ENCODE results near the gene FAM163A.
"Not testable (repeated sequence)": the region's sequence is repeated elsewhere in the genome, so short reads cannot be mapped to it uniquely, and the experiment has no call there.

The FAM163A gene

DNA sequence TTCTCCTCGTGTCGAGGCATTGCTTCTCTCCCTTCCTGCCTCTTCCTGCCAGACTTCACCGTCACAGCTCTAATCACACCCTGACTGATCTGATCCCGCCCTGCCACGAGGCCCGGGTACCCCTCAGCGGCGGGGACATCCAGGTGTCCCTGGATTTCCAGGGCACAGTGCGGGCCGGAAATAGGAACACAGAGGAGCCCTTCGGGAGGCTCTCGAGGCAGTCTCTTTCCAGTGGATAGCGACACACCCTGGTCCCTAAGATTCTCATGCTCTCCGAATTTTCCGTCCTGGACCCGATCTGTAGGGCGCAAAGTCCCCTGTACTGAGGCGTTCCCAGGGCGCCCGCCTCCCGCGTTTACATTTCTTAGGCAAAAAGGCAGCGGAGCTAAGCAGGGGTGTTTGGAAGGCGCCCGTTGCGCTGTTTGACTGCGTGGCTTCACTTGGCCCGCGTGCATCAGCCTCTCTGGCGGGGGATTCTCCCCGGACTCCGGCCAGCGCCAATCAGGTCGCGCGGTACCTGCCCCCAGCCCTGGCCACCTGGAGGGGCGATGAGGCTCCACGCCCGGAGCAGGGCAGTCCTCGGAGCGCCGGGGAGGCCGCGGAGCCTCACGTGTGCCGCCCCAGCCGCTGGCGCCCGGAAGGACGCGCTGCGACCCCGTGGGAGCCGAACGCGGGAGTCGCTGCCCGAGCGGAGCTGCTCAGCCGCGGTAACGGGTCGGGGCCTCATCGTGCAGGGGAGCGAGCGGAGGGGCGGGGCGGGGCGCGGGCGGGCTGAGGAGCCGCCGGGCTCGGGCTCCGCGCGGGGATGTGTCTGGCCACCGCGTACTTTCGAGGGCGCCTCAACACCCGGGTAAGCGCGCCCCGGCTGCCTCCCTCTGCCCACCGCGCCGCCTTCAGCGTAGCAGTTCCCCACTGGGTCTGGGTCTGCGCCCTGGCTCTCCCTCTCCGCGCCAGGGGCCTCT lies at the start of gene FAM163A:
FAM163A (plus strand) TSS at position 575 of the 962 bp plus-strand sequence. CDS start 69,807 bp downstream, outside the sequence.
- DNase-seq, result no peak

DNA sequence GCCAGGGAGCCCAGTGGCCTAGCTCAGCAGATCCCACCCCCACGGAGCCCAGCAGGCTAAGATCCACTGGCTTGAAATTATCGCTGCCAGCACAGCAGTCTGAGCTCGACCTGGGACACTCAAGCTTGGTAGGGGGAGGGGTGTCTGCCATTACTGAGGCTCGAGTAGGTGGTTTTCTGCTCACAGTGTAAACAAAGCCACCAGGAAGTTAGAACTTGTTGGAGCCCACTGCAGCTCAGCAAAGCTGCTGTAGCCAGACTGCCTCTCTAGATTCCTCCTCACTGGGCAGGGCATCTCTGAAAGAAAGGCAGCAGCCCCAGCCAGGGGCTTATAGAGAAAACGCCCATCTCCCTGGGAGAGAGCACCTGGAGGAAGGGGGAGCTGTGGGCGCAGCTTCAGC lies 48.6 kb upstream of the FAM163A start:
- not testable (repeated sequence) for DNase-seq

DNA sequence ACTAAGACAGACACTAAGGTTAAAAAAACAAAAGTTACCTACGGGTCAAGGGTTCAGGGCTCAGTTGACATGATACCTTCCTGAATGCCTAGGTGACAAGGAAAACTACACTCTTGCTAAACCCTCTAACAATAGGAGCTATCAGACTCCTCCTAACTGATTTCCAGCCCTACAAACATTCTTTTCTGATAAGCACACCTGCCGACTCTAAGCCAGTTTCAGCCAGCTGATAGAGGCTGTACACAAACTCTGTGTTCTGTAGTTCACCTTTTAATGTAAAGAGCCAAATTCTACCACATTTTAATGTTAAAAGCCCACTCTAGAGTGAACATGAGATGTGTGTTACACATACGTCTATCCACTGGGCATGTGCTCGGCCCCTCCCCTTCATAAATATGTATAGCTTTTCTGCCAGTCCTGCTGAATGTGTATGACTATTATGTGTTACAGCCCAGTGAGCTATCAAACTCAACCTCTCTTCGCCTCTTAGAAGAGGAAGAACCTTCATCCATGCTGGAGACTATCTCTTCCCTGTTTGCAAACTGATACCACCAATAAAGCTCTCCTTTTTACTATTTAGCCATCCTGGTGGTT lies 40.0 kb upstream of the FAM163A start:
- no peak for DNase-seq

DNA sequence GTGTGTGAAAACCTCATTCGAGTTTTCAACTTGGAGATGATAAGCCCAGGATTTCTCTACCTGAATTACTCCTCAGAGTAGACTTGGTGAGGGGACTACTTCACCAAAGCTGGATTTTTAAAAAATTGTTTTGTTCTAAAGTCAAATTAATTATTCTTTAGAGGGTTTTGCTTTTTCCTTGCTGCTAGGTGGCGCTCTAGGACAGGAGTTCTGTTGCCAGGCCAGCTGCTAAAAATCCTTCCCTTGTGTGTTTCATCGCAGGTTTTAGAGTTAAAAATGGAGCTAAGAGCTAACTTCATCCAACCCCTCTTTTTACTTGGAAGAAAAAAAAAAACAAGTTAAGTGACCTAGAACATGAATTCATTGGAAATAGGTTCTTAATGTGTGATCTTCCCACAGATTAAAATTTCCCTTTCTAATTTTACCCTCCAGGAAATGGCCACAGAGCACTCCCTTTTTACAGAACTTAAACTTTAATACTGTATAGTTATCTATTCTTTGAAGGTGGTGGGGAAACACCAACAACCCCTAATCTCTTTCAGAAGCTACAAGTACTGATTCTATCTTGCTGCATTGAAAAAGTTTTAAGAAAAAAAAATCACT lies 36.7 kb upstream of the FAM163A start:
- no peak for DNase-seq

DNA sequence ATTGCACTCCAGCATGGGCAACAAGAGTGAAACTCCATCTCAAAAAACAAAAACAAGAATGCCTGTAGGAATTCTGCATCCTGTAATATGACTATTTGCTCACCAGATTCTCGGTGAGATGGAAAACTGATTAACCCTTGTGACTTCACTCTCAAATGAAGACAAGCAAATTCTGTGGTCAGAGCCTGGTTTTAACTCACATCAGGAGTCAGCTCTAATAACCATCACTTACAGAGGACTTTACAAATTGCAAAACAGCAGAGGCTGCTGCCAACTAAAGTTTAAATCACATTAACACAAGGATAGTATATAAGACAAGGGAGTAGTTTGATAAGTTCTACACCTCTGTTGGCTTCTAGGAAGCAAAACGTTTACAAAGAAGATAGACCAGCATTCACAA lies 35.7 kb upstream of the FAM163A start:
- no peak for DNase-seq

DNA sequence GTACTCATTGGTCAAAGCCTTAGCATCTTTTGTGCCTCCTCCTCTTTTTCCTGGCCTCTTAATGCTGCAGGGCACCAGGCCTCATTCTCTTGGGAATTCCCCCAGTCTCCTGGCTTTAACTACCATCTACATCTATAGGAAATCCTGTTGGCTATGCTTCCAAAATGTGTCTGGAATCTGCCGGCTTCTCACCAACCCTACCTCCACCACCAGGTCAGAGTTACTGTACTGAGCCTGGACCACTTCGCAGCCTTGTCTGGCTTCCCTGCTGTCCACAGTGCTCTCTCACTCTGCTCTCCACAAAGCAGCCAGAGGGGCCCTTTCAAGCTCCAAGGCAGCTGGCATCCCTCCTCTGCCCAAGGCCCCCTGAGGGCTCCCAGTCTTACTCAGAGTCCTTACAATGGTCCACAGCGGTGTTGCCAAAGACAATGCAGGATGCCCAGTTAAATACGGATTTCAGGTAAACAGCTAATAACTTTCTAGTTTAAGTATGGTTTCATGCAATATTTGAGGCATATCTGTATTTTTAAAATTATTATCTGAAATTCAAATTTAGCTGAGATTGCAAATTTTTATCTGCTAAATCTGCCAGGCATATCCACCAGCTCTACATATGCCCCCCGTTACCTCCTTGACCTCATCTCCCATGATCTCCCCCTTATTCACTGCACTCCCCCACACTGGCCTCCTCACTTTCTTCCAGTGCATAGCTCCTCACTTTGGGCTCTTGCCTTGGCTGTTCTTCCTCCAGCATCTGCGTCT lies 34.5 kb upstream of the FAM163A start:
- no peak for DNase-seq

DNA sequence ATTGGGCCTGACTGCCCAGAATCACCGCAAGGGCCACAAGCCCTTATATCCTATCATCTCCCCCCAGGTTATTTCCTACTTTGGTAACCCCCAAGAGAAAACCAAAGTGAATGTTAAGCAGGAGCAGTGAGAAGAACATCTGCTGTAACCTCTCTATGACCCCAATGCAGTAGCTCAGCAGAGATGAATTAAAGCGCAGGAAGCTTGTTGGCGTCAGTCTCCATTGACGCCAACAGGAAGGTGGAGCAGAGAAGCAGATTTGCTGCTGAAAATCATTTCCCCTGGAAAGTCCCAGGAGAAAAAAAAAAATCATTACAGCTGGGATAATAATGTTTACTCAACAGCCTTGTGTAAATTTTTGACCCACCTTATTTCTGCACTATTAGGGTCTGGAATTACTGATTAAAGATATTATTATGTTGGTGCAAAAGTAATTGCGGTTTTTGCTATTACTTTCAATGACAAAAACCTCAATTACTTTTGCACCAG lies 33.2 kb upstream of the FAM163A start:
- no peak for DNase-seq

DNA sequence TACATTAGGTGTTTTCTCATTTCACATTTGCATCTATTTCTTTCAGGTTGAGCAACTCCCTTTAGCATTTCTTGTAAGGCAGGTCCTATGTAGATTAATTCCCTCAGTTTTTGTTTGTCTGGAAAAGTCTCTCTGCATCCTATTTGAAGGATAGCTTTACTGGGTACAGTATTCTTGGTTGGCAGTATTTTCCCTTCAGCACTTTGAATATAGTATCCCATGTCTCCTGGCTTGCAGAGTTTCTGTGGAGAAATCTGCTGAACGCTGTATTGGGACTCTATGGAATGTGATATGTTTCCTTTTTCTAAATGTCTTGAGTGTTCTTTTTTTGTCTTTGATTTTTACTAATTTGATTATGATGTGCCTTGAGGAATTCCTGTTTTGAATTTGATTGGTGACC lies 28.9 kb upstream of the FAM163A start:
- no peak for DNase-seq

DNA sequence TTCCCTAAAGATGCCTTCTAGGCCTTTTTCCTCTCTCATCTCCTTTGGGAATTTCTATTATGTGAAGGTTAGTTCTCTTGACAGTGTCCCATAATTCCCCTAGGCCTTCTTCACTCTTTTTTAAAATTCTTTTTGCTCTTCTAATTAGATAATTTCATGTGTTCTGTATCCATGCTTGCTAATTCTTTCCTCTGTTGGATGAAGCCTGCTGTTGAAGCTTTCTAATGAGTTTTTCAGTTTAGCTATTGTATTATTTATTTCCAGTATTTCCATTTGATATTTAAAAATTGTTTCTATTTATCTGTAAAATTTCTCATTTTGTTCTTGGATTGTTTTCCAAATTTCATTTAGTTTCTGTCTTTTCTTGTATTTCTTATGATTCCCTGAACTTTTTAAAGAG lies 28.5 kb upstream of the FAM163A start:
- DNase-seq, result no peak

DNA sequence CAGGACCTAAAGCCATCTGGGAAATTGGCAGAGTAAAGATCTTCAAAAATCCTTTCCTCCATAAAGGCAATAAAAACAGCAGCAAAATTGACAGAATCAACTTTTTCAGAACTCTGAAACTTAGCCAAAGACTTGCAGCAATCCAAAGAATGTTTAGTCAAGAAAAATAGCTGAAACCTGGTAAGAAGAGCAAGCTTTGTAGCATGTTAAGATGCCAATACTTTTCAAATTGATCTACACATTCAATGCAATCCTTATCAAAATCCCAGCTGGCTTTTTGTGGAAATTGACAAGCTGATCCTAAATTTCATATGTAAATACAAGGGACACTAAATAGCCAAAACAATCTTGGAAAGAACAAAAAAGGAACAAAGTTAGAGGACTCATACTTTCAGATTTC lies 23.8 kb upstream of the FAM163A start:
- DNase-seq, result no peak

DNA sequence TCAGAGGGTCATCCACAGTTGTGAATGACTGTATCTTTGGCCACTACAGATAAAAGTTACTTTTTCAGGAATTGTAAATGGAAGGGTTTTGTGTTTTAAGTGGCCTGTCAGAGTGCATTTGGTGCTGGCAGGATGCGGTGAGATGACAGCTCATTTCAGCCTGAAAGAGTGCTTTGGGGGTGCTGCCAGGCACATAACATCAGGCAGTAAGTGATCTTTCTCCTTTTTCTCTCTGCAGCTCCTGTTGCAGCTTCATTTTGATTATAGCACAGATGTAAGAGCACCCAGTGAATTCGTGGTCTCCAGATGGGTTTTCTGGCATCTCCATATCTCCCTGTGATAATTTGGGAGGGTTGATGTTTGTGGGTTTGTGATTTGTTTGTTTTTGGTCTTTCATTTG lies 14.8 kb upstream of the FAM163A start:
- no peak for DNase-seq

DNA sequence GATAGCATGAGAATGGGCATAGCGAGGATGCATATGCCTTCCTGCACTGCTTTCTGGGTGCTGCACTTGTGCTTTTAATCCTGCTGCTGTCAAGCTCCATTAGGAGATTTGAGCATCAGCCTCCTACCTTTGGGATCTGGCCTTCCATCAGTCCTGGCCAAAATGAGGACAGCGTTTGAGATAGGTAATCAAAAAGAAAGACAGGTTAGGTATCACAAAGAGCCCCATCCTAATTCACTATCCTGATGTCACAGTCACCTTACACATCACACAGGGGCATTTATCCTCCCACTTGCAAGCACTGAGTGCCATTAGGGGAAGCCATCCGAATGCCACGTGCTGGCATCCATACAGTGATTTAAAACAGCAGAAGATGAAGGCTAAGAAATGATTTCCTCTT lies 13.2 kb upstream of the FAM163A start:
- no peak for DNase-seq

DNA sequence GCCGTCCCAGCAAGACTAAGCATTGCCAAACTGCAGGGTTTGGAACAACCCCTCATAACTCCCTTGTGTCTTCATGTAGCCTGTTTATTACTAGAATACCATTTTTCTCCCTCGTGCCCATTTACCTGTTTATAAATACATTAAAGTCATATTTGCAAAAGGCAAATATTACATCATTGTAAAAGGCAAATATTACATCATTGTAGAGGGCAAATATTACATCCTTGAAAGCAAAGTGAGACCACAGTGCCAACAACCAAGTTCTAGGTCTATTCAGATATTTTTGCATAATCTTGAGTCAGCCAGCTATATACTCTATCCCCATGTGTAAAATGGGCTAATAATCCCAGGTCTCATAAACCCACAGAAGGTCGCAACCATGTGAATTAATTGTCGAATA lies 11.4 kb upstream of the FAM163A start:
- DNase-seq, result no peak

DNA sequence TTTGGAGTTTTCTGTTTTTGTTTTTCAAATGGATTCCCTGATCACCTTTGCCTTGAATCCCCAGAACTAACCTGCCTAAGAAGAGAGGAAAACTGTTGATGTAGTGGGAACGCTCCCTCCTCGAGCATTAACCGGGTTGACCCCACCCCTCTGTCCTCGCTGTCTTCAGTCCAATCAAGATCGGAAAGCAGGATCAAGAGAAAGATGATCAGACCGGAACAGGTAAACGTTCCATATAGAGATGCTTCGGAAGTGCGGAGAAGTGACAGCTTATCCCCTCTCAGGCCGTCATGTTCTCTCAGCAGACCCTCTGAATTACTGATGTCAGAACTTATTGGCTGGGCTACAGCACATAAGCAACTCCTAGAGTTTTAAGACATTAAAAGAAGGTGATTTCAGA lies 800 bp upstream of the FAM163A start:
- no peak for DNase-seq

DNA sequence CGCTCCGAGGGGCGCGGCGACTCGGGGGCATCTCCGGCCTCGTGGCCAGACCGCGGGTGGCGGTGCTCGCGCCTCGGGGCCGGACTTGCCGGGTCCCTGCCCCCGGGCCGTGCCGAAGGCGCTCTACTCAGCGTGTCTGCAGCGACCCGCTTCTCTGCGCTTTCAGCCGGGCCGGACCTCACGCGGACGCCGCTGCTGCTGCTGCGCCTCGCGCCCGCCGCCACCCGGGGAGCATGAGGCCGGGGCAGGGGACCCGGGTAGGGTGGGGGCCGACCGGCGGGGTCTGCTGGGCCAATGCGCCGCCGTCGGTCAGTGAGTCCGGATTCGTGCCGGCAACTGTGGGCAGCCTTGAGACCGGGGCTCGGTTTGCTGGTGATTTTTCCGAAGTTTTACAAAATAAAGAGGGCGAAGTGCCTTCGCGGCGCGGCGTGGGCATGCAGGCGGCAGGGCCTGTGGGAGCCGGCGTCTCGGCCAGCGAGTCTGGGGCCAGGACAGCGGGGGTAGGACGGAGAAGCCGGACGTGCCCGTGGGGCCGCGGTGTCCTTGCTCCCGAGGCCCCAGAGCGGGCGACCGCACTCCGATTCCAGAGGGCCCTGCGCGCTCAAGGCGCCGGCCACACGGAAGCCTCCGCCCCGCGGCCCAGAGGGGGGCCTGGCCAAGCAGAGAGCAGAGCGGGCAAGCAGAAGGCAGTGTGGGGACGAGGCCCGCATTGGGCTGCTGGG lies 749 bp downstream of the FAM163A start:
- no peak for DNase-seq

DNA sequence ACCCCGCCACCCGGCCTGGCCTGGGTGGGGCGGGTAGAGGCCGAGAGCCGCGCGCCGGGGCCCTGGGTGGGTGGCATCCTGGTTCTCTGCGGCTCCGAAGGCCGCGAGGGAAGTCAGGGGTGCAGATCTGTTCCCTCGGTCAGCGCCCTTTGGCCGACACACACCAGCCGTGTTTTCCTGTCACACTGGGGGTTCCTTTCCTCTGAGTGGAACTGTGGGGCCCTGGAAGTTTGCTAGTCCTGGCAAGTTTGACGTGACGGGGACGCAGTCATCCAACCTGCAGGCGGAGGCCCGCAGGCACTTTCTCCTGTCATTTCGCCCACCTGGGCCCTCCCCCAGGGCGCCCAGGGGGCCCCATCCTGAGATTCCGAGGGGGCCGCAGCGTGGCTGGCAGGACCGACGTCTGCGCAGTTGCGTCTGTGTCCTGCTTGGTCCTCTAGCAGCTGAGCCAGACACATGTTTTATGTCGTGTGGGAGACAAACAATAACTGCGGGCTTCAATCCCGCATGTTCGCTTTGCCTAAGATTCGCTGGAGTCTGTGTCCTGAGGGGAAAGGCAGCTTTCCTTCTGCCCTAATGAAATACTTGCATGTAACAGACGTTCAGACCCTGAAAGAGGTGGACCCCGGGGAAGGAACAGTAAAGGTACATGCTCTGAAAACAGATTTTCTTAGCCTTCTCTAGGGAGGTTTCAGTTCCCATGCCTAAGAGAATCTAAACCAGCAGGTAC lies 1.5 kb downstream of the FAM163A start:
- DNase-seq, result no peak

DNA sequence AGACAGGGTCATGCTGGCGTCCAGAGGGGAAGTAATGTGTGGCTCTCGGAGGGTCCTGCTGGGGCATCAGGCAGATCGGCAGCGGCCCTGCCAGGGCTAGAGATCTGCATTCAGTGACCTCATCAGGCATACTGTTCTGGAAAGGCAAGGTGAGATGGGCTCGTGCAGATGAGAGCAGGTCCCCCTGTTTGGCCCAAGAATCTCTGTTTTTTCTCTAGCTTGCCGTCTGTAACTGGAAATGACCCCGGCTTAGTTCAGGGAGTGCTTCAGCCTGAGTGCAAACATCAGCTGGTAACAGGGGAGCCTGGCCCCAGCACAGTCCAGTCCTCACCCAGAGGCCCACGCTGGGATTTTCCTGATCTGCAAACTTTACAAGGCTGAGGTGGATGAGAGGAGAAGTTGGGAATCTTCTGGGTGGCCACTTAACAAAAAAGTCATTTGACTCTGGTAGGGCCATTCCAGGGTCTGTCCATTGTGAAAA lies 2.1 kb downstream of the FAM163A start:
- no peak for DNase-seq

DNA sequence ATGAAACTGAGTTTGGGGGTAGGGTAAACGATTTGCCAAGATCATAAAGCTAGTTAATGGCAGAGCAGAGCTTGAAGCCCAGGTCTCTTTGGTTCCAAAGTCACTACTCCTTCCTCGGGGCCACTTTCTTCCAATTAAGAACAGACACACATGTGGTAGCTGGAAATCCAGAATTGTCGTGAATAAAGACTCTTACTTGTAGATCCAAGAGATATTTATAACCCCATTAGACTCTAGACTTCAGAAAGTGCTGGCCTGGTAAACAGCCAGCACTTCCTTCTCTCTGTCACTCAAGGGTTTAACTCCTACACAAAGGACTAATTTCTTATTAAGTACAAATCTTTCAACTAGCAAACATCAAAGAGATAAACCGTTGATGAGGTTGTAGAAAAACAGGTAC lies 2.7 kb downstream of the FAM163A start:
- no peak for DNase-seq

DNA sequence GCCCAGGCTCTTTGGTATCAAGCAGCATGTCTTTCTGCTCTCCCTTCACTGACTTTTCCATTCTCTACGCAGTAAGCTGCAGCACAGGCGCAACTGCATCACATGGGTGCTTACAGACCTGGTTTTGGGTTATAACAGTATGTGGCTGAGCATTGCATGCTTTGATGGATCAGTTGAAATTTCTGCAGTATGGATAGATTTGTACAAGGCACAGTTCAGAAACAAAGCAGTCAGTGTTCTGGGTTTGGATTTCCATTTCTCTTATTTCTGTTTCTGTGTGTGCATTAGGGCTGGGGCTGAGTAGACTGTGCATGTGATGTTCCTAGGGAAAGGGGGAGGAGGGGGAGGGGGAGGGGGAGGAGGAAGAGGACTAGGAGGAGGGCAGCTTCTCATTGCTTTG lies 4.5 kb downstream of the FAM163A start:
- no peak for DNase-seq

DNA sequence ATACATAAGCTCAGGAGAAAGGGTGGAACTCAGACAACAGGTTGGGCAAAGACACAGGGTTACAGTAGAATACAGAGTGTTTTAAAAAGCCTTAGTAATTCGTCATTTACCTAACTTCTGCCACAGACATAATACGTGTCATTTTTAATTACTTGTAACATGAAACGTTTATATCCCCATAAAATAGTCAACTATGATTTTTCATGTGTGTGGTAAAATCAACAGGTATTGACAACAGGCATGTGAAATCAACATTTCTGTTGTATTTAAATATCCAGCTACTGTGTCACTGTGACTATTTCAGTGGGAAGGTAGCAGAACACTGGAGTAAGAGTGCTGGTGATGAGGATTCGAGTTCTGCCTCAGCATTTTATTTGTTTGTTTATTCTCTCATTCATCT lies 5.7 kb downstream of the FAM163A start:
- no peak for DNase-seq

DNA sequence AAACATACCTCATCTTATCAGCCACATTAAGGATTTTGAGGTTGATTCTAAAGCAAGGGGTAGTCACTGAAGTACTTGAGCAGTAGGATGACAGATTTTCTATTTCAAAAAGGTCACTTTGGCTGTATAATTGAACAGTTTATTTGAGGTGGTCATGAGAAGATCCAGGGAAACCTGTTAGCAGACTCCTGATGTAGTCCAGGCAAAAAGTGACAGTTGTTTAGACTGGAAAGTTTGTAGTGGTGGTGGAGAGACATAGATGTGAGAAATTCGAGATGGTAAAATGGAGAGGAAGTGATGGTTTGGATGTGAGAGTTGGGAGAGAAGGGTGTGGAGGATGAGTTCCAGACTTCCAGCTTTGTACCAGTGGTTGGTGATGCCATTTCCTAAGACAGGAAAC lies 7.5 kb downstream of the FAM163A start:
- DNase-seq, result no peak

DNA sequence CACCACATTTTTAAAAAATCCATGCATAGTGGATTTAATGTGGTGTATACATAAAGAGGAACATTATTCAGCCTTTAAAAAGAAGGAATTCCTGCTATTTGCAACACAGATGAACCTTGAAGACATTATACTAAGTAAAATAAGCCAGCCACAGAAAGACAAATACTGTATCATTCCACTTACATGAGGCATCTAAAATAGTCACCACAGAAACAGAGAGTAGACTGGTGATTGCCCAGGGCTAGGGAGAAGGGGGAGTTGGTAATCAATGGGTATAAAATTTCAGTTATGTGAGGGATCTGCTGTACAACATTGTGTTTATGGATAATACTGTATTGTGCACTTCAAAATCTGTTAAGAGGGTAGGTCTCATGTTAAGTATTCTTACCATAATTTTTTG lies 10.0 kb downstream of the FAM163A start:
- DNase-seq, result no peak

Data from 8988T (cell line).